GM12874 (cell line): ENCODE results near the gene CYP27C1.

Experiments used
- CTCF ChIP-seq: IDR thresholded peaks from 2 replicates; pipeline ENCODE4 v1.5.1; 2011; ENCODE audit warnings: low read depth, mild to moderate bottlenecking, control low read depth, low read length, moderate library complexity; ENCODE audit not compliant: insufficient read depth

CYP27C1 gene

GRCh38 chr2:127175751-127176354, 44.2 kb downstream of the CYP27C1 start:
- no peak for TF ChIP-seq CTCF

- TF ChIP-seq CTCF: no peak
These were observed 44.9 kb downstream of the CYP27C1 start for GRCh38 chr2:127175041-127175721.

- no peak for TF ChIP-seq CTCF
These were observed 45.5 kb downstream of the CYP27C1 start for GRCh38 chr2:127174640-127175039.

GRCh38 chr2:127174136-127174535, 46.0 kb downstream of the CYP27C1 start:
- peak; percentile 46; the same call in 1 of the 2 replicates for TF ChIP-seq CTCF

GRCh38 chr2:127173057-127173456, 47.0 kb downstream of the CYP27C1 start:
- TF ChIP-seq CTCF: no peak

GRCh38 chr2:127172306-127172705, 47.8 kb downstream of the CYP27C1 start:
- TF ChIP-seq CTCF: no peak

- no peak for TF ChIP-seq CTCF
These were observed 49.5 kb downstream of the CYP27C1 start for GRCh38 chr2:127170452-127171197.
